MM.1S (cell line): Measurements from ENCODE around the gene FOXQ1.

Experiments used
- DNase-seq: peaks from one replicate; pipeline ENCODE4 v3.0.0-alpha.2; 2015
- H2AFZ ChIP-seq: fragments of 300-600 bp; sonication (generic); 2 replicates; pipeline ENCODE4 v1.6.0; 2016; ENCODE audit warnings: antibody characterized with exemption, low read length
- H3F3A ChIP-seq: fragments of 300-600 bp; sonication (generic); 2 replicates; pipeline ENCODE4 v1.6.1; 2016; ENCODE audit warnings: mild to moderate bottlenecking, antibody characterized with exemption, low read length, moderate library complexity, mixed read lengths; ENCODE audit not compliant: insufficient read depth
- H3K27ac ChIP-seq: fragments of 300-600 bp; sonication (generic); 2 replicates; pipeline ENCODE4 v1.5.1; 2016; ENCODE audit warnings: mild to moderate bottlenecking, low read length
- H3K27me3 ChIP-seq: fragments of 300-600 bp; sonication (generic); replicated peaks from 2 replicates; pipeline ENCODE4 v1.6.0; 2016; ENCODE audit warnings: low read length; ENCODE audit not compliant: insufficient read depth
- H3K36me3 ChIP-seq: fragments of 300-600 bp; sonication (generic); replicated peaks from 2 replicates; pipeline ENCODE4 v1.6.1; 2016; ENCODE audit warnings: mild to moderate bottlenecking, low read length, mixed read lengths; ENCODE audit not compliant: insufficient read depth
- H3K4me1 ChIP-seq: fragments of 300-600 bp; sonication (generic); 2 replicates; pipeline ENCODE4 v1.6.1; 2016; ENCODE audit warnings: low read length, mixed read lengths
- H3K4me2 ChIP-seq: fragments of 300-600 bp; sonication (generic); 2 replicates; pipeline ENCODE4 v1.6.0; 2016; ENCODE audit warnings: low read depth, low read length
- H3K4me3 ChIP-seq: fragments of 300-600 bp; sonication (generic); 2 replicates; pipeline ENCODE4 v1.5.1; 2016; ENCODE audit warnings: low read length, mixed read lengths
- H3K79me2 ChIP-seq: fragments of 300-600 bp; sonication (generic); 2 replicates; pipeline ENCODE4 v1.6.1; 2016; ENCODE audit warnings: mixed run types, low read length, mixed read lengths
- H3K9ac ChIP-seq: fragments of 300-600 bp; sonication (generic); 2 replicates; pipeline ENCODE4 v1.6.1; 2016; ENCODE audit warnings: low read length, mixed read lengths
- H3K9me2 ChIP-seq: fragments of 300-600 bp; sonication (generic); replicated peaks from 2 replicates; pipeline ENCODE4 v1.6.1; 2016; ENCODE audit warnings: mild to moderate bottlenecking, low read length, mixed read lengths; ENCODE audit not compliant: insufficient read depth
- H3K9me3 ChIP-seq: fragments of 300-600 bp; sonication (generic); replicated peaks from 2 replicates; pipeline ENCODE4 v1.6.1; 2016; ENCODE audit warnings: mild to moderate bottlenecking, low read length, mixed read lengths; ENCODE audit not compliant: insufficient read depth
- H4K20me1 ChIP-seq: fragments of 300-600 bp; sonication (generic); 2 replicates; pipeline ENCODE4 v1.6.1; 2016; ENCODE audit warnings: mild to moderate bottlenecking, low read length, moderate library complexity, mixed read lengths; ENCODE audit not compliant: insufficient read depth
- CTCF ChIP-seq: fragments of 300-600 bp; sonication (generic); IDR thresholded peaks from 2 replicates; pipeline ENCODE4 v1.5.1; 2016; ENCODE audit warnings: antibody characterized with exemption, low read length, mixed read lengths
- EZH2 ChIP-seq: fragments of 300-600 bp; sonication (generic); optimal IDR thresholded peaks from 2 replicates; pipeline ENCODE3; 2017; ENCODE audit warnings: low read depth, mild to moderate bottlenecking, antibody characterized with exemption, low read length, mixed read lengths
- EZH2phosphoT487 ChIP-seq: fragments of 300-600 bp; sonication (generic); IDR thresholded peaks from 2 replicates; pipeline ENCODE4 v1.6.1; 2018; ENCODE audit warnings: antibody characterized with exemption, low read length

Gene FOXQ1

GRCh38 chr6:1285956-1286355, 25.9 kb upstream of the FOXQ1 start:
- no peak overlapping the region for H3K9ac ChIP-seq
- H3K36me3 ChIP-seq = no peaks in the 10 kb centered on the region
- no peak overlapping the region for H3K4me2 ChIP-seq
- H3K4me1 ChIP-seq = no peaks in the 10 kb centered on the region
- TF ChIP-seq CTCF = no peak
- no peak for TF ChIP-seq EZH2phosphoT487
- no peaks in the 10 kb centered on the region for H3K9me2 ChIP-seq
- no peaks in the 10 kb centered on the region for H4K20me1 ChIP-seq
- DNase-seq = no peak
- no peaks in the 10 kb centered on the region for H3F3A ChIP-seq
- no peak overlapping the region for H3K27ac ChIP-seq
- no peak overlapping the region for H3K4me3 ChIP-seq
- H3K9me3 ChIP-seq = no peaks in the 10 kb centered on the region
- H3K79me2 ChIP-seq = no peaks in the 10 kb centered on the region
- H3K27me3 ChIP-seq = no peaks in the 10 kb centered on the region
- no peak overlapping the region for H2AFZ ChIP-seq

- TF ChIP-seq CTCF (no peak), EZH2 (no peak), EZH2phosphoT487 (no peak)
- no peaks in the 10 kb centered on the region for H3K79me2 ChIP-seq
- no peaks in the 10 kb centered on the region for H3K9me2 ChIP-seq
- no peaks in the 10 kb centered on the region for H3K36me3 ChIP-seq
- no peaks in the 10 kb centered on the region for H3F3A ChIP-seq
- H3K27ac ChIP-seq = no peak overlapping the region
- H3K9me3 ChIP-seq = no peaks in the 10 kb centered on the region
- no peaks in the 10 kb centered on the region for H3K4me1 ChIP-seq
- no peaks in the 10 kb centered on the region for H4K20me1 ChIP-seq
- no peak overlapping the region for H3K4me2 ChIP-seq
- H3K27me3 ChIP-seq = no peaks in the 10 kb centered on the region
- H2AFZ ChIP-seq = no peak overlapping the region
- H3K9ac ChIP-seq = no peak overlapping the region
- no peak for DNase-seq
- no peak overlapping the region for H3K4me3 ChIP-seq
Observed at GRCh38 chr6:1287103-1287591, 24.8 kb upstream of the FOXQ1 start.

- H3F3A ChIP-seq = no peaks in the 10 kb centered on the region
- no peak overlapping the region for H2AFZ ChIP-seq
- H3K9me3 ChIP-seq = no peaks in the 10 kb centered on the region
Observed at GRCh38 chr6:1290086-1290485, 21.8 kb upstream of the FOXQ1 start.

More at GRCh38 chr6:1290086-1290485, 21.8 kb upstream of the FOXQ1 start:
- no peaks in the 10 kb centered on the region for H3K36me3 ChIP-seq
- H3K9me2 ChIP-seq = no peaks in the 10 kb centered on the region
- H3K79me2 ChIP-seq = no peaks in the 10 kb centered on the region
- no peak overlapping the region for H3K9ac ChIP-seq
- DNase-seq = no peak
- no peak overlapping the region for H3K4me3 ChIP-seq
- no peaks in the 10 kb centered on the region for H3K4me1 ChIP-seq
- no peak for TF ChIP-seq EZH2phosphoT487
- TF ChIP-seq EZH2 = no peak
- TF ChIP-seq CTCF = no peak
- H3K27me3 ChIP-seq = no peaks in the 10 kb centered on the region
- H3K27ac ChIP-seq = no peak overlapping the region
- no peak overlapping the region for H3K4me2 ChIP-seq
- H4K20me1 ChIP-seq = no peaks in the 10 kb centered on the region
